ENCODE results near the gene SIAH2.

The SIAH2 gene

DNA sequence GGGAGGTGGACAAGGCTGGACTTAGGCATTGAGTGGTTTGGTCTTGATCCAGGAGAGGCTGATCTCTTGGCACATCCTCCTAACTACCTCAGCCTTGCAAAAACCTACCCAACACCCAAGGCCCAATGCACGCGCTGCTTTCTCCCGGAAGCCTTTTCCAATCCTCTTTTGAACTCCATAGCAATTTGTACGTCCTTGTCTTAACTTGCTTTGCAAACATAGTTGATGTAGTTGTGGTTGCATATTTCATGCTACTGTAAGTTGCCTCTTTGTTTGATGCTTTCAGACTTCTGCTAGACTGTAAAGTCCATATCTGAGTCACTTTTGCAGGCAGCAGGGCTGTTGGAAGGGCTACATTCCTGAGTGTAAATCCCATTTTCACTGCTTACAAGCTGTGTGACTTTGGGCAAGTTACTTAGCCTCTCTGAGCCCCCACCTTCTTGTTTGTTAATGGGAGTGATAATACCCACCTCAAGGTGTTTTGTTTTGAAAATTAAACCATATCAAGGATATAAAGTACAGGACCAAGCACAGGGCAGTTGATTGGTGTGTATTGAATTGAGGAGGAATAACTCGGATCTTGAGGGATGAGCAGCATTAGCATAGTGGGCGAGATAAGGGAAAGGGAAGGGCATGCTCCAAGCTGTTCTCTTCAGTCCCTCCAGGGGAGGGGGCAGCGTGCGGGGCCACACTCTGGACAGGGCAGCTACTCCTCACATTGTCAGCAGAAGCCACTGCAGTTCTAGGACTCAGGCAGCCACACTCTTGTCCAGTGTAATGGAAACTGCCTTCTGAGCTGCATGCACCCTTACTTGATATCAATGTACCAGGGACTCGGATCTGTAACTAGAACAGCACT is 28.8 kb downstream of the SIAH2 start:
- DNase-seq (ENCODE audit: low spot score) = no peak

DNA sequence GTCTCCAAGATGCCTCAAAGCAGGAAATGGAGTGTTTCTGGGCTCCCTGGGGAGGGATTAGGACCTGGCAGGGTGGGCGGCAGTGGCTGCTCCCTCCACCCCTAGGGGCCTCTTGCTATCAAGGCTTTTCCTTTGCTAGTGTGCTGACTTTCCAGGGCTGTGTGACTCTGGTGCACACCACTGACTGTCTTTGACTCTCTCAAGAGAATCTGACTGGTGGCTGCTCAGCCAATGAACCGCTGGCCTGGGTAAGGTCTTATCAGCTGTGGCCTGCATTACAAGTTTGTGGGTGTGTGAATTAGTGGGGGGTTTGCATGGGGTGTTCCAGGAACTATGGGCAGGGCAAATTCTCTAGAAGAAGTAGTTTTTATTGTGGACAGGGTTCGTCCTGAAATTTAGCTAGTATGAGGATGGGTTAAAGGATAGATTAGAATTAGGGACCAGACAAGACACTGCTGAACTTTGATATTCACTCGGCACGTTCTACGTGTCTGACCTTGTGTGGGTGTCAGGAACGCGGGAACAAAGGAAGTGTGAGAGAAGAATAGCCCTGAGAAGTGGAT is 29.5 kb downstream of the SIAH2 start:
- no peak for DNase-seq (ENCODE audit: low spot score)

DNA sequence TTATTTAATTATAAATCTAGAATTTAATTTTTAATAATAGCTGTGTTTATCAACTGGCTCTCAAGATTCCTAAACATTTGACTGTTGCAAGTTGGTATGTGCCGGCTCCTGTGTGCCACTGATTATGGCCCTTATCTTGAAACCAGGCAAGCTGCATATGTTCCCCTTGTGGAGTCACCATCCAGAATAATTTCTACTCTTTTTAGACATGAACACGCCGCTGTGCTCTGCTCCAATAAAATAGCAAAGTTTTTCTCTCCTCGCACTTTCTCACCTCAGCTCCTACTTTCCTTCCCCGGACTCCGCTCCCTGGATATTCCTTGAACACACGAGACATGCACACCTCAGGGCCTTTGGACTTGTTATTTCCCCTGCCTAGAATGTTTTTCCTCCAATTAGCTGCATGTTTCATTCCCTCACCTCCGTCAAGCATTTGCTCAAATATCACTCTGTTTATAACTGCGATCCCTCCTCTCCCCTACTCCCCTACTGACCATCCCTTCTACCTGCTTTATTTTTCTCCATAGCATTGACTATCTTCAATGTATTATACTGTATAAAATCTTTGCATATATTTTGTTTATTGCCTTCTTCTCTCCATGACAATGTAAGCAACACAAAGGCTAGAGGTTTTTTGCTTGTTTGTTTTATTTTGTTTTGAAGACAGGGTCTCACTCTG is 33.1 kb downstream of the SIAH2 start:
- no peak for DNase-seq (ENCODE audit: low spot score)

DNA sequence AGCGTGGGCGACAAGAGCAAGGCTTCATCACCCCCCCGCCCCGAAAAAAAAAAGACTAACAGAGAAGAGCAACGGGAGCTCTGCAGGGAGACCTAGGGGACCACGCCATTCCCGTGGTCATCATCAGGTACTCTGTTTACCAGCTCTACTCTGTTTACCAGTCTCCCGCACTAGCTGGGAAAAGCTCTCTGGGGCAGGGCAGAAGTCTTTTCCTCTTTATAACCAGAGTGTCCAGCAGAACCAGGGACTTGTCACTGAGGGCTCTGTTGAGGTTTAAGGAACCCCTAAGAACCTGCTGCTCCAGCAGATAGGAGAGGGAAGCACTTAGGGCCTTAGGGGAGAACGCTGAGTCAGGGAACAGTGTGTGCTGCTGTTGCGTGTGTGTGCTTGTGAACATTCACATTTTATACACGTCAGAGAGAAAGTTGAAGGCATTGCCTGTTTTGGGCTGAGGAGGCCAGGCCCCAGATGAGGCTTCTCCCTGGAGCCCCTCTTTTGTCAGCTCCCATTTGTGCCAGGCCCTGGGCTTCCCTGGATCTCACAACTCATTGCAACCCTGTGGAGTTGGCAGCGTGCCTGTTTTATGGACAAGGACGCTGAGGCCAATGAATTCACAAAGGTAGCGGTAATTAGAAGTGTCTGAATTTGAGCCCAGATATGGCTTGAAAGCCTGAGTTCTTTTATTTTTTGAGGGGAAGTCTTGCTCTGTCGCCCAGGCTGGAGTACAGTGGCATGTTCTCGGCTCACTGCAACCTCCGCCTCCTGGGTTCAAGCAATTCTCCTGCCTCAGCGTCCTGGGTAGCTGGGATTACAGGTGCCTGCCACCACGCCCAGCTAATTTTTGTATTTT is 35.1 kb downstream of the SIAH2 start:
- no peak for DNase-seq (ENCODE audit: low spot score)

DNA sequence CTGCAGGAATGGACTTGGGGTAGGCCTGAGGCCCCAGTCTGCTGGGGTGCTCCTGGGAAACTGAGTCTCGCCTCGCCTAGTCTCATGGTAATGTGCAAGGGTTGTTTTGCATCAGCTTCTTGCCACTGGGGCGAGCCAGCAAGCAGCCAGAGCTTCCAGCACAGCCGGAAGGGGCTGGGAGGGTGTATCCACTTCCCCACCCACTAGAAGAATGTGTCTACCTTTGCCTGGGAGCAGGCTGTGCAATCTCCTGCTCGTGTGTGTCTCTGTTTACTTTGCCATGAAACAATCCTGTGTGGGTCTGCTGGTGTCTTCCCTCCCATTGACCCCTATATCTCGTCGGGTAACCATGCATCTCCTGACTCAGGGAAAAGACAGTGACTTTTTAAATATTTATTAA is 37.4 kb downstream of the SIAH2 start:
- no peak for DNase-seq (ENCODE audit: low spot score)

DNA sequence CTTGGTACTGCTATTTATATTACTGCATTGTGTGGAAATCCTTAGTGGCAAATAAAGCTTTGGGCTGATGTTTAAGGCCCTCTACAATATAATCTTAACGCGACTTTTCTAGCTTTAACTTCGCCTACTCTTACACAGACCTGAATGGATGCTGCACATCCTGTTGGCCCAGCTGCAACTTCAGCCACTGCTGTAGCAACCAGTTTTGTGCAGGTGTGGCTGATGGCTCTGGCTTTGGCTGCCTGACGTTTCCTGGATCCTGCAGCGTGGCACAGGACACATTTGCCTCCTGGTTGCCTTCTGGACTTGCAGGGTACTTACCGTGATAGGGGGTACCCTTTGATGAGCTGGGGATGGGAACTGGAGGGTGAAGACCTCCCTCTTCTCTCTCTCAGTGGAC is 39.0 kb downstream of the SIAH2 start:
- DNase-seq (ENCODE audit: low spot score) = no peak

DNA sequence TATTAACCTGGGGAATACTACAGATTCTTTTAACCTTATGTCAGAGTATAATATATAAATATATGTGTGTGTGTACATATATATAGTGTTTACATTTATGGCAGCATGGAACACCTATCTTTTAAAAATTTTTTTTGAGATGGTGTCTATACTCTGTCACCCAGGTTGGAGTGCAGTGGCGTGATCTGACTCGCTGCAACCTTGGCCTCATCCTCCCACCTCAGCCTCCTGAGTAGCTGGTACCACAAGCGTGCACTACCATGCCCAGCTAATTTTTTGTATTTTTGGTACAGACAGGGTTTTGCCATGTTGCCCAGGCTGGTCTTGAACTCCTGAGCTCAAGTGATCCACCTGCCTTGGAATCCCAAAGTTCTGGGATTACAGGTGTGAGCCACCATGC is 40.7 kb downstream of the SIAH2 start:
- DNase-seq (ENCODE audit: low spot score) = no peak

DNA sequence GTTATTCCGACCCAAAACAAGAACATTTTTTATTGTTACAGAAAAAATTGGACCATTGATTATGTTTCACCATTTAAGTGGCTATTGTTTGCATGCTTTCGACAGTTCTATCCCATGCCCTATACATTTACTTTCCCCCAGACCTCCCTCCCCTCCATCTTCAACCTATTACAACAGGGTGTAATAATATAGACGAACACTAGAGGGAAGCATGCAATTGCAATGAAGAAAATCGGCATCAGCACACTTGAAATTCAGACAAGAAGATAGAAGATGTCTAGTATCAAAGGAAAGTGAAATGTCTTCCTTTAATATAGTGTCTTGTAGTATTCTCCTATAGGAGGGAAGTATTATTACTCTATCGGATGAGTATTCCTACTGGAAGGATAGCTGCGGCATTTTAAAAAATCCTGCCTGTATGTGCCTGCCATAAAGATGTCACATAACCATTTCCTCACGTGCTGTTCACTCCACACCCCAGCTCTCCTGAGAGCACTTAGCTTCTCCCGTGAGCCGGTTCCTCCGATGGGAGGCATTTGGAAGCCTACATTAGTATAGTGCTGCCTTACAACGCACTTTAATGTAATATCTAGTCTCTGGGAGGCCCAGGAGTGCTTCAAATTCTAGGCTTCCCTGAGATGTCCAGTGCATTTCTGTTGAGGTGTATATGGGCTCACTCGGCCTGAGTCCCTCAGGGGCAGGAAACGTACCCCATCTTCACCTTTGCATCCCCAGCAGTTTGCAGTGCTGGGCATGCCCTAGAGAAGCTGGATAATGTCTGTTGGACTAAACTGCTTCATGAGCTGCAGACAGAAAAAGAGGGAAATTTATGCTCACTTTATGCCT is 41.5 kb downstream of the SIAH2 start:
- peak; percentile 75 for DNase-seq (ENCODE audit: low spot score)

DNA sequence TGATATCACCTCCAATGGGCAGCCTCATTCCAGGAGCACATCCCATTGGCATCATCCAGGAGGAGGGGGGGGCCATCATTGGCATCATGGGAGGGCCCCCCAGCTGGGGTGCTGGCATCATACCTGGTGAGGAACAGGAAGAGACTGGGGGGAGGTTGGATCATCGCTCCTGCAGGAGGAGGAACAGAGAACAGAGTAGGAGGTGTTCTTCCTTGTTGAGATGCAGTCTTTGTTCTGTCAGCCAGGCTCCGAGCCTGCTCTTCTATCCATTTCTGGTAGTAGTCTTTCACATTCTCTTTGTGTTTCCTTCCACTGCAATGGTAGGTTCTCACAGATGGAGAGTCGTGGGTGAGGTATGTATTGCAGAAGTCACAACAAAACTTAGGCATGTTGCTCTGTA is 42.5 kb downstream of the SIAH2 start:
- DNase-seq (ENCODE audit: low spot score) = no peak

DNA sequence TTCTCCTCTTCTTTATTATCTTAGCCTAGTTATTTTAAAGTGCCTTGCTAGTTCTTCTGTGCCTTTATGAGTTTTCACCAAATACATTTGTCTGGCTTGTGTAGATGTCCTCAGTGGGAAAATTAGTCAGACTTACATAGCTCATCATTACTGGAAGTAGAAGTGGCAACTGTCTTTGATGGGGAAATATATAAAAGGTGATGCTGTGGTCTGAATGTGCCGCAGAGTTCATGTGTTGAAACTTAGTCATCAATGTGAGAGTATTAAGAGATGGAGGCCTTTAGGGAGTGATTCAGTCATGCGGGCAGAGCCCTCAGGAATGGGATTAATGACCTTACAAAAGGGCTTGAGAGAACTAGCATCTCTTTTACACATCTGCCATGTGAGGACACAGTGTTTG is 52.9 kb downstream of the SIAH2 start:
- DNase-seq (ENCODE audit: low spot score) = no peak

DNA sequence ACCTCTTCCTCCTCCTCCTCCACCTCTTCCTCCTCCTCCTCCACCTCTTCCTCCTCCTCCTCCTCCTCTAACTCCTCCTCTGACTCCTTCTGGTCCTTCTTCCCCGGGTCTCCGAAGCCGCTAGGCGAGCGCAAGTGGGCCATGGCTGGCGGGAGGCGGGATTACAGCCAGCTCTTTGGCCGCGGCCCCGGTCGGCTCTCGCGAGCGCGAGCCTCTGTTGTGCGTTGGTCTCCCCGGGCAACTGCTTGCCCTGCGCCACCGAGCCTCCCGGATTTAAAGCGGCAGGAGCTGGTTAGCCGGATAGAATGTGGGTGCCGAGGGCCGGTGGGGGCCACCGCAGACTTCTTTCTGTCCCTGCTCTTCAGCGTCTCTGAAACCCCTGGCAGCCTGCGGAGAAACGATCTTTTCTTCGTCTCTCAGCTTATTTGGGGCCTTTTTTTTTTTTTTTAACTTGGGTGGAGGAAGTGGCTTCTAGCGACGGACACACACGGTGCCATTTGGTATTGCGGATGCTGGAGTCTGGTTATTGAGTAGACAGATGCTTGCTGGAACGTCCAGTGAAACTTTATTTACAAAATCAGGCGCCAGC is 59.1 kb downstream of the SIAH2 start, which contains the start of gene ERICH6:
Gene ERICH6, minus strand, starts transcription at position 165 of the 589 bp plus-strand sequence. Its CDS starts 22 bp downstream, at position 143.
- DNase-seq (ENCODE audit: low spot score) = peak; percentile 82

DNA sequence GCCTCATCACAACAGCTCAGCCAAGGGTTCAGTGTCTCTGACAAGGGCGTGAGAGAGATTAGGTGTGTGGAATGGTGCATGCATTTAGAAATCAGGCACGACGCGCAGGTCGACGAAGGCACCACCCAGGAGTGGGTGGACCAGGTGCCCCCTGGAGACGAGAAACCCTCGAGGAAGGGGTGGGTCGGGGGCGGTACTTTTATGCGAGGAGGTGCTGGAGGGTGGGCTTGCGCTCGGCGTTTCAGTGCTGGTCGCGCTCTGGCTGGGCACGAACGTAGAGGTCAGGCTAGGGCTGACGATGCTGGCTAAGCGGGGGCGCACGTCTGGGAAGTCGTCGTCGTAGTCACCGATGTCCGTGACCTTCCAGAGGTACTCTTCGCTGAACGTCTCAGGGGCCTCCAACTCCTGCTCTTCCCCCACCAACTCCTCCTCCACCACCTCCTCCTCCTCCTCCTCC is 59.6 kb downstream of the SIAH2 start:
- DNase-seq (ENCODE audit: low spot score) = peak; percentile 51

DNA sequence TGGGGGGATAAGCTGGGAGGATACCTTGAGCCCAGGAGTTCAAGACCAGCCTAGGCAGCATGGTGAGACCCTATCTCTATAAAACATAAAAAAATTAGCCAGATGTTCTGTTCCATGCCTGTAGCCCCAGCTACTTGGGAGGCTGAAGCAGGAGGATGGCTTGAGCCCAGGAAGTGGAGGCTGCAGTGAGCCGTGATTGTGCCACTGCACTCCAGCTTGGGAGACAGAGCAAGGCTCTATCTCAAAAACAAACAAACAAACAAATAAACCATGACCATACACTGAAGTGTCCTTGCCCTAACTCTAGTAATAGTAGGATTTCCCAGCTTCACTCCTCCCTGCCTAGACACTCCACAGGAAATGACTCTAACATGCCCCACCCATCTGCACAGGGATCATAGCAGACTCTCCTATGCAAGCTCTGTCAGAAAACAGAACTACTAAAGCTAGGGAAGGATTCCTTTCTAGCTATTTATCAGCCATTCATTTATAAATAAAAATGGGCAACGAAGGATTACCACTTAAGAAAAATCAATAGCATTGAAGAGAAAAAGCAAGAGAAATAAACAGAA is 63.8 kb downstream of the SIAH2 start:
- no peak for DNase-seq (ENCODE audit: low spot score)

DNA sequence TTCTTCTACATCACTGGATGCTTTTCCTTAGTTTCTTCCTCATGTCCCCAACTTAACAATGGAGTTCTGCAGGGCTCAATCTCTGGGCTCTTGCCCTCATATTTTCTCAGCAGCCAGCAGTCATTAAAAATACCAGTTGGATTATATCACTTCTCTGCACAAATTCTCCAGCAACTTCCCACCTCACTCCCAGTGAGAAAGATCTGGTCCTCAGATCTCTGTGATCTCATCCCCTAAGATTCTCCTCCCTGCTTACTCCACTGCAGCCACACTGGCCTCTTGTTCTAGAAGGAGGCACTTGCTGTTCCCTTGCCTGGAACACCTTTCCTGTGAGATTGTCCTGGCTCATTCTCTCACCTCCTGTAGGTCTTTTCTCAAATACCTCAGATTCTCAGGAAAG is 65.3 kb downstream of the SIAH2 start:
- DNase-seq (ENCODE audit: low spot score) = no peak

DNA sequence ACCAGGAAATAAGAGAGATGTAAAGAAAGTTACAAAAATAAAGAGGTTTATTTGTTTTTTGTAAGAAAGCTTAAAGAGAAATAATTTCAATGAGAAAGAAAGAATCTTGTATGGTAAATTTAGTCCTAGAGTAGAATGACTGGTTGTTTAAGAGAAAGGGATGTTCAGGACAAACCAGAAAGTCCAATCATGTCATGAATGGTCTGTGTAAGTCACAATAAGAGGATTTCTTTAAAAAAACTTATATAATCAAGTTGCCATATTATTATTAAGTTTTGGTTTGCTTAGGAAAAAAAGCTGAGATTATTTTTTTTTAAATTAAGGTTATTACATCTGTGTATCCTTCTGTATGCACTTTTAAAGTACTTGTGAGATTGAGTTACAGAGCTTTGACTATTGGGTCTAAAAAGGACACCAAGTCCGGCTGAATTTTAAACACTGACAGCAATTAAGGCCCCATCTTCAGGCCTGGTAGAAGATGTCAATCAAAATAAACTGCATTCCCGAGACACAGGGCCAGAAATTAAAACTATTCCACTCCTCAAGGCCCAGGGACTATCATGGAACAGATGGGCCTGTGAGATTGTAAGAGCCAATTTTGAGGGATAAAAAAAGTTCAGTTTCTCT is 71.4 kb downstream of the SIAH2 start:
- DNase-seq (ENCODE audit: low spot score) = no peak

Data from CD4-positive, alpha-beta T cell treated with Interleukin-15 for 4 hours (primary cell).